HUDEP-2 (cell line): ENCODE results near the gene CPNE2.
"Not testable (repeated sequence)": the region's sequence is repeated elsewhere in the genome, so short reads cannot be mapped to it uniquely, and the experiment has no call there.

Source experiments
- DNase-seq, 76 experiments: peaks; one replicate each; lab custom pipeline; 2025; ENCODE audit not compliant: unreplicated experiment in 76 of 76; lab: John Stamatoyannopoulos, UW

CPNE2 gene

GRCh38 chr16:57069053-57069452, 23.3 kb upstream of the CPNE2 start:
- no peak for DNase-seq

GRCh38 chr16:57069635-57070370, 22.6 kb upstream of the CPNE2 start:
- peak in 2 of 76 experiments; percentile 8 to 9 for DNase-seq

DNA sequence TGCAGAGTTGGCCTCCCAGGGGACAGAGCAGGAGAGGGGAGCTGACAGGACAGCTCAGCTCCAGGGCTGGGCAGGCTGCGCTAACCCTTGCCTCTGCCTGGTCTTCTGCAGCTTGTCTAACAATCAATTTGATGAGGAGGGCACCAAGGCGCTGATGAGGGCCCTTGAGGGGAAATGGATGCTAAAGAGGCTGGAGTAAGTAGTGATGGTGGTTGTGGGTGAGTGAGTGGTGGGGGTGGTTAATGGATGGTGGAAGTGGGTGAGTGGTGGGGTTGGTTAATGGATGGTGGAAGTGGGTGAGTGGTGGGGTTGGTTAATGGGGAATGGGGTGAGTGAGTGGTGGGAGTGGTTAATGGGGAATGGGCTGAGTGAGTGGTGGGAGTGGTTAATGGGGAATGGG, 22.0 kb upstream of the CPNE2 start:
- DNase-seq: no peak

GRCh38 chr16:57071081-57071732, 21.2 kb upstream of the CPNE2 start:
- DNase-seq: not testable (repeated sequence)

GRCh38 chr16:57071831-57072582, 20.4 kb upstream of the CPNE2 start:
- no peak for DNase-seq

DNA sequence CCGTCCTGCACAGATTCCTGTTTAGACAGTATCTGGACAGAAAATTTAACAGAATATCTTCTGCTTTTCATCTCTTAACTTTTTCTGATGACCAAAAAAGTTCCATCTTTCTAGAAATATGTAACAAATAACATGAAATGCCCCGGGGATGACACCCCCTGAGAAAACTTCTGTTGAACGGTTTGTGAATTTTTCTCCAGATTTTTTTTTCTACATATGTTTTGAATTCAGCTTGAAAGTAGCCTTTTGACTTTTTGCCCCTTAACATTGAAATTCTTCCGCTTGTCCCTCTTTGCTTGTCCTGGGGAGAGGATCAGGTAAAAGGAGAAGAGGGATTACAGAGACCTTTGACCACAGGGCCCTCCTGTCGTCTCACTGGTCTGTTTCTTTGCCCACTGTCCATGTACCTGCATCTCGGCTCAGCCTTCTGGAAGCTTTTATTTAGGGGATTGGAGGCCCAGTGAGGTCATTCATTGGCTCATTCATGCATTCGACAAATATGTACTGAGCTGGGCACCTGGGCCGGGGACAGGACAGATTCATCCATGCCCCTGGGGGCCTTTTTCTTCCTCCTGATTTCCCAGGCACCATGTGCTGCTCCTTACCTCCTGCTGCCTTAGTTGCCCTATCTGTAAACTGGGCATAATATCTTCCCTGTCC, 19.6 kb upstream of the CPNE2 start:
- no peak for DNase-seq

GRCh38 chr16:57077714-57078113, 14.7 kb upstream of the CPNE2 start:
- DNase-seq: no peak

GRCh38 chr16:57081744-57082143, 10.6 kb upstream of the CPNE2 start:
- no peak for DNase-seq

DNA sequence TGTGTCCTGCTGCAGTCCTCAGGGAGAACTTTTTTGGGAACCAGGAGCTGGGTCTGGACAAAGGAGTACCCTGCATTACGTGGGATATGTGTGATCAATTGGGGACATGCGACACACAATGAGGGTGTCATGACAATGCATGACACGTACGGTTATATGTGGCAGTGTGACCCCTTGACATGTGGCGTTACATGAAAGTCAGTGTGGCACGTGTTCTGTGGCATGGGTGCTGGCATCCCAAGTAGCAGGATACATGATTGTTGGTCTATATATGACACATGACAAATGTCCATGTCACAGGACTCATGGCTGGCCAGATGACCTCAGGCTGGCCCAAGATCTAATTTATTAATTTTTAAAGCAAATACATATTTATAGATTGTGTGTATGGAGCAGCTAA, 9.7 kb upstream of the CPNE2 start:
- DNase-seq: no peak

GRCh38 chr16:57083485-57084126, 8.8 kb upstream of the CPNE2 start:
- no peak for DNase-seq

GRCh38 chr16:57084257-57084770, 8.1 kb upstream of the CPNE2 start:
- DNase-seq: peak in 54 of 76 experiments; percentile 2 to 58 (median 32)

- no peak for DNase-seq
Measured at GRCh38 chr16:57084996-57085395, 7.4 kb upstream of the CPNE2 start.

DNA sequence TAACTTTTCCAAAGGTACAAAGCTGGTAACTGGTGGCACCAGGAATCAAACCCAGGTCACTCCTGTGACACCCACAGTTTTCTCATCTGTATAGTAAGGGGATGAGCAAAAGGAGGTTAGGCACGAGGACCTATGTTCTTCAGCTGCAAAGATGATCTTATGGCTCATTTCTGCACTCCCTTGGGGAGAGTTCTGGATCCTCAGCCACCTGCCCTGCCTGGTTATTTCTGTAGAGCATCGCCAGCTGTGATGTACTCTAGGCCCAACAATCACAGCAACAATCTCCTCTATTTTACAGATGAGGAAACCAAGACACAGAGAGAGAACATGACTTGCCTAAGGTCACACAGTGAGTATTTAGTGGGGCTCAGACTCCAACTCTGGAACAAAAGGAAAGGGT, 5.4 kb upstream of the CPNE2 start:
- no peak for DNase-seq

DNA sequence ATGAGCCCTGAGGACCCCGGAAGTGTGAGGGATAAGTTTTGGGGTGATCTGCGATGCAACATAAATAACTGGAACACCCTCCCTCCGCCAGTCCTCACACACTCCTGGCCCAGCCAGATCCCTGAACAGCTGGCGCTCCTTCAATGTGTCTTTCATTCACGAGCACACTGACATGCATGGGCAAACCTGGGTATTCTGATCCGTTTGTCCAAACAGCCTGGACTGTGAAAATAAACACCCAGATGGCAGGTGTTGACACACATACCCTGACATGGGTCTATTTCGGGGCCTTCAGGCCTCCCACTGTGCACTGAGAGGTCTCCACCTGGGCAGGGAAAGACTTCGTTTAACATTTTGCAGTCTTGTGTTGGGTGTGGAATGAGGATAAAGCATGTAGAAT, 3.0 kb upstream of the CPNE2 start:
- DNase-seq: no peak

DNA sequence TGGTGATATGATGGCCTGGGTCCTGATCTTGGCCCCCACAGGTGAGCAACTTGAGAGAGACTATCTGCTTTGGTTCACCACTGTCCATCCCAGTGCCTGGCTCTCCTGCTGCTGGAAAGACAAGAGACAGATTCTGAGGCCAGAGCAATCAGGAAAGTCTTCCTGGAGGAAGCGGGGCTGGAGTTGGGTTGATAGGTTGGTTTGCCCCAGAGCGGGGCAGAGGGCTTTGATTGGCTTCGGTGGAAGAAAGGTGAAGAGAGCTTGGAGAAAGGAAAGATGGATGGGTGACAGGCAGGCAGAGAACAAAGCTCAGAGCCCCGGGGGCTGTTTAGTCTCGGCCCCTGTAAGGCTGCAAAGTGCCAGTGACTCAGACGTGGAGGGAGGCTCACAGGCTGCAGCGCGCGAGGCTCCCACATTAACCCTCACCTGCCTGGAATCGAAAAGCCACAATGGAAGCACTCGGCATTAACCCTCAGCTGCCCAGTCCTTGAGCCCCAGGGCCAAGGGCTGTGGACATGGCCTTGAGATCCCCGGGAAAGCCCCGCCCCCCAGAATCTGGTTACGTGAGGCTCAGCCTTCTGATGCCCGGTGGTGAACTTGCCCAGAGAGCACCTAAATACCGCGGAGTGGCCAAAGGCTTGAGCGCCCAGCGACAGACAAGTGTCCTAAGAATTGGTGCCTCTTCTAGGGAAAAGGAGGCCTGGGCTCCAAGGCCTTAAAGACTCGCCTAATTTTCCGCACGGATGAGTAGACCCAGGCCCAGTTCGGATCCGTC, 996 bp upstream of the CPNE2 start:
- no peak for DNase-seq

- peak in 1 of 76 experiments; percentile 2 for DNase-seq
Measured at GRCh38 chr16:57092786-57093411, 516 bp downstream of the CPNE2 start.

DNA sequence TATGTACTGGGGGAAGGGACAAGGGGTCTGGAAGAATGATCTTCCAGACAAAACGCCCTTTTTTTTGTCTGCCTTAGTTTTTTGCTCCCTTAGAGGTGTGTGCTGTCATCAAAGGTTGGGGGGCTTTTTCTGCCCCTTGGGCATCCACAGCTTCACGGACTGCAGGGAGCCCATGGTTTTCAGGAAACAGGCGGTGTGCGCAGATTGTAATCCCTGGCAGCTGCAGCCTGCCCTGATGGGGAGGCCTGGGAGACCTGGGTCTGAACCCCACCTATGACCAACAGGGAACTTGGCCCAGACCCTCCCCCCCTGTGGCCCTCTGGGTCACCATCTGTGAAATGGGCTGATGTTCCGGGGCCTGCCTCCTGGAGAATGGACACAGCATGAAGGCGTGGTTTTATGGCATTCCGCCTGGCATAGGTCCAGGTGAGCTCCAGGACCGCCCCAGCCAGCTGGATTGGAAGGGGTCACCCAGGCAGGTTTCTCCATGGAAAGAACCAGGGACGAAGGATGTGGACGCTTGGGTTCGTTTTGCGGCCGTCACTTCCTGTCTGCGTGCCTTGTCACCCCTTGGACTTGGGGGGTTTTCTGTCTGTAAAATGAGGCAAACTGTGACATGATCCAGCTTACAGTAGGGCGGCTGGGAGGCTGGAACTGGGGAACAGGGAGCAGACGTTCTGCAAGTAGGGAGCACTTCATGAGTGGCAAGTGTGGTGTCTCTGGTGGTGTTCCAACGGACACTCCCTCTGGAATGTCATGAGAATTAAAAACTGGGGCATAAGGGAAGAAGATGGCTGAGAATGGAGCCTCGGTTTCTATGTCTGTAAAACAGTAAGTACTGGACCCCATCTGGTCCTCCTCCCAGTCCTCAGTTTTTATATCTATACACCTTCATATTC, 1.5 kb downstream of the CPNE2 start:
- no peak for DNase-seq

GRCh38 chr16:57094911-57095310, 2.5 kb downstream of the CPNE2 start:
- DNase-seq: no peak
